HCT116 (cell line): ENCODE results near the gene FKBP5. TPM values are rescaled to one million over a fixed set of nuclear protein-coding genes. Genes with fewer than 3 reads are reported as not detected.

Source experiments
- ATAC-seq: fragments of 200-7000 bp; cut with Tn5 transposase; 2 replicates; pipeline ENCODE4 v1.9.1; 2020; ENCODE audit warnings: mild to moderate bottlenecking, moderate library complexity
- BruUV-seq: library from RNA; stranded (reverse); fragments of 400-500 nt; replicated peaks from 2 replicates; lab custom pipeline; 2021; lab: Mats Ljungman, UMichigan
- CTCF ChIA-PET: fragments of 300-600 bp; sonication (Branson Sonifier 250); formaldehyde crosslinking; loops from one replicate; lab custom pipeline; 2021; ENCODE audit warnings: antibody characterized with exemption; lab: Charles Lee
- POLR2A ChIA-PET: fragments of 300-600, 350-600 bp; sonication (Branson Sonifier 250); formaldehyde crosslinking; loops from one replicate; lab custom pipeline; 2021; ENCODE audit warnings: antibody characterized with exemption; lab: Charles Lee
- RAD21 ChIA-PET, 2 experiments: fragments of 300-600 bp; sonication (Branson Sonifier 250); formaldehyde crosslinking; loops; one replicate each; lab custom pipeline; 2023; ENCODE audit warnings: low total read pairs in 2 of 2; ENCODE audit not compliant: uncharacterized antibody in 2 of 2, unreplicated experiment in 2 of 2, low non-redundant PET in 1 of 2; lab: Charles Lee
- DNase-seq: peaks from one replicate; pipeline ENCODE4 v3.0.0-alpha.2; 2010; ENCODE audit warnings: low read depth, low spot score
- H2AFZ ChIP-seq: fragments of 200-600 bp; shearing (Covaris generic), sonication (generic); 2 replicates; pipeline ENCODE4 v1.6.1; 2017; ENCODE audit warnings: low read depth, mixed run types, mixed read lengths, antibody characterized with exemption, low read length; ENCODE audit not compliant: poor library complexity, severe bottlenecking
- H3K27ac ChIP-seq: 2 replicates; pipeline ENCODE4 v1.5.1; 2012; ENCODE audit warnings: low read depth, low read length
- H3K27me3 ChIP-seq: fragments of 200-600 bp; sonication (generic); 2 replicates; pipeline ENCODE4 v1.6.1; 2016; ENCODE audit warnings: mixed run types, low read length, mixed read lengths; ENCODE audit not compliant: insufficient read depth
- H3K36me3 ChIP-seq, 2 experiments: fragments of 200-500 bp in 1 of 2; fragments of 200-600 bp in 1 of 2; sonication (Bioruptor generic) in 1 of 2; sonication (generic) in 1 of 2; 2 replicates each; pipeline versions ENCODE4 v1.5.1 to v1.6.1; 2014 to 2016; ENCODE audit warnings: low read length in 2 of 2, inconsistent platforms in 1 of 2, mixed read lengths in 1 of 2, mixed run types in 1 of 2; ENCODE audit not compliant: insufficient read depth in 2 of 2, control insufficient read depth in 1 of 2
- H3K4me1 ChIP-seq, 2 experiments: fragments of 200-600 bp in 1 of 2; sonication (generic) in 1 of 2; 2 replicates each; pipeline versions ENCODE4 v1.5.1 to v1.6.1; 2012 to 2017; ENCODE audit warnings: low read length in 2 of 2, inconsistent platforms in 1 of 2, mild to moderate bottlenecking in 1 of 2, mixed read lengths in 1 of 2, mixed run types in 1 of 2, moderate library complexity in 1 of 2; ENCODE audit not compliant: insufficient read depth in 2 of 2, control insufficient read depth in 1 of 2
- H3K4me2 ChIP-seq: fragments of 200-600 bp; sonication (generic); 2 replicates; pipeline ENCODE4 v1.6.1; 2017; ENCODE audit warnings: mixed run types, low read length, mixed read lengths
- H3K4me3 ChIP-seq, 2 experiments: fragments of 200-600 bp in 1 of 2; sonication (generic) in 1 of 2; replicated peaks in 1 of 2; 2 replicates each; pipeline ENCODE4 v1.5.1; 2011 to 2016; ENCODE audit warnings: low read length in 2 of 2, control low read depth in 1 of 2, low read depth in 1 of 2, mild to moderate bottlenecking in 1 of 2, mixed read lengths in 1 of 2, mixed run types in 1 of 2
- H3K79me2 ChIP-seq: fragments of 200-600 bp; sonication (generic); 2 replicates; pipeline ENCODE4 v1.6.1; 2017; ENCODE audit warnings: mild to moderate bottlenecking, mixed run types, low read length, moderate library complexity, mixed read lengths; ENCODE audit not compliant: insufficient read depth
- H3K9ac ChIP-seq: fragments of 200-600 bp; sonication (generic); 2 replicates; pipeline ENCODE4 v1.6.1; 2016; ENCODE audit warnings: low read length, mixed read lengths
- H3K9me2 ChIP-seq: fragments of 200-600 bp; sonication (generic), shearing (Covaris generic); 2 replicates; pipeline ENCODE4 v1.6.1; 2017; ENCODE audit warnings: mixed run types, mild to moderate bottlenecking, moderate library complexity; ENCODE audit not compliant: insufficient read depth
- H3K9me3 ChIP-seq, 2 experiments: fragments of 200-500 bp in 1 of 2; fragments of 200-600 bp in 1 of 2; sonication (Bioruptor generic) in 1 of 2; sonication (generic) in 1 of 2; 2 replicates each; pipeline ENCODE4 v1.6.1; 2014 to 2017; ENCODE audit warnings: low read length in 2 of 2, mixed read lengths in 2 of 2, inconsistent platforms in 1 of 2, low read depth in 1 of 2, mild to moderate bottlenecking in 1 of 2, mixed run types in 1 of 2, moderate library complexity in 1 of 2; ENCODE audit not compliant: control insufficient read depth in 1 of 2, insufficient read depth in 1 of 2
- H4K20me1 ChIP-seq: fragments of 200-600 bp; sonication (generic), shearing (Covaris generic); 2 replicates; pipeline ENCODE4 v1.6.1; 2017; ENCODE audit warnings: mixed run types, mild to moderate bottlenecking, moderate library complexity; ENCODE audit not compliant: insufficient read depth
- CTCF ChIP-seq, 3 experiments: fragments of 200-600 bp in 1 of 3; sonication (generic) in 1 of 3; IDR thresholded peaks in 2 of 3; conservative IDR thresholded peaks in 1 of 3; 2 replicates each; pipeline ENCODE4 v1.5.1; 2012 to 2017; ENCODE audit warnings: low read depth in 2 of 3, low read length in 2 of 3, antibody characterized with exemption in 1 of 3, borderline replicate concordance in 1 of 3, control low read depth in 1 of 3, mild to moderate bottlenecking in 1 of 3, mixed read lengths in 1 of 3, mixed run types in 1 of 3, moderate library complexity in 1 of 3; ENCODE audit not compliant: insufficient read depth in 1 of 3
- JUND ChIP-seq: IDR thresholded peaks from 2 replicates; pipeline ENCODE4 v1.6.1; 2012
- SIN3A ChIP-seq: IDR thresholded peaks from 2 replicates; pipeline ENCODE4 v1.6.1; 2012; ENCODE audit warnings: low read depth
- SP1 ChIP-seq: IDR thresholded peaks from 2 replicates; pipeline ENCODE4 v1.6.1; 2012; ENCODE audit warnings: low read depth
- YY1 ChIP-seq: IDR thresholded peaks from 2 replicates; pipeline ENCODE4 v1.6.1; 2011; ENCODE audit warnings: low read length, low read depth, moderate library complexity, mild to moderate bottlenecking; ENCODE audit not compliant: insufficient replicate concordance; ENCODE audit errors: extremely low read depth
- ZNF274 ChIP-seq: fragments of 200-500 bp; sonication (Bioruptor generic); IDR thresholded peaks from 2 replicates; pipeline ENCODE4 v1.6.1; 2014; ENCODE audit warnings: mild to moderate bottlenecking, low read depth, low read length, inconsistent platforms
- intact Hi-C: fragments of 100-400 bp; cut with micrococcal nuclease; formaldehyde crosslinking; loops from 2 replicates; pipeline ENCODE4 v1.10.0; 2022
- total RNA-seq: library from RNA; stranded (reverse); gene quantifications from one replicate; pipeline ENCODE4 v1.2.1, GENCODE V29; 2021; ENCODE audit not compliant: unreplicated experiment

FKBP5 gene
- total RNA-seq, 1 experiment from 2014 or later = 50.3 TPM

GRCh38 chr6:35544769-35545361, 143.8 kb downstream of the FKBP5 start (continued):
- TF ChIP-seq CTCF (IDR thresholded peaks at IDR 0.05 in 2 of 3, conservative IDR thresholded peaks at IDR 0.05 in 1 of 3; ENCODE audit: borderline replicate concordance in 1 of 3, insufficient read depth in 1 of 3, low read depth in 2 of 3, low read length in 2 of 3) (no peak), JUND (no peak)

GRCh38 chr6:35543459-35544193, 145.1 kb downstream of the FKBP5 start:
- H2AFZ ChIP-seq = peak overlapping the region; percentile 86
- no peak overlapping the region for H3K27ac ChIP-seq
- H3K9ac ChIP-seq = no peak overlapping the region
- ChIA-PET RAD21 (no interaction called here), POLR2A (interaction anchor here (0.7 kb wide), 2 partner anchors 56 to 267 kb away, joined by 3 read pairs; no protein-coding TSS in a partner anchor), CTCF (interaction anchor here (1.0 to 1.1 kb wide), 2 partner anchors 17 to 21 kb away, joined by 3 to 4 read pairs; no protein-coding TSS in a partner anchor)
- no peak for ATAC-seq
- peaks cover 0 to 3% of the 10 kb centered on the region in 2 experiments; a peak in 1 of 4 replicates for H3K4me1 ChIP-seq
- no peaks in the 10 kb centered on the region for H3K79me2 ChIP-seq
- no peaks in the 10 kb centered on the region for H3K36me3 ChIP-seq
- intact Hi-C loops = no loop called here
- no peak overlapping the region for H3K4me2 ChIP-seq
- no peak for TF ChIP-seq ZNF274
- no peak for TF ChIP-seq CTCF (IDR thresholded peaks at IDR 0.05 in 2 of 3, conservative IDR thresholded peaks at IDR 0.05 in 1 of 3; ENCODE audit: borderline replicate concordance in 1 of 3, insufficient read depth in 1 of 3, low read depth in 2 of 3, low read length in 2 of 3)
- TF ChIP-seq YY1 = no peak
- TF ChIP-seq SP1 = no peak
- no peak for TF ChIP-seq SIN3A
- no peak for DNase-seq
- H3K27me3 ChIP-seq = no peaks in the 10 kb centered on the region
- no TSS peak for BruUV-seq
- H3K4me3 ChIP-seq = no peak overlapping the region
- no peaks in the 10 kb centered on the region for H3K9me3 ChIP-seq
- no peaks in the 10 kb centered on the region for H3K9me2 ChIP-seq
- H4K20me1 ChIP-seq = no peaks in the 10 kb centered on the region
